Fibroblast of lung (primary cell): ENCODE measurements around the gene LACC1. TPM values are rescaled to one million over a fixed set of nuclear protein-coding genes. Genes with fewer than 3 reads are reported as not detected.

ENCODE experiments used
- DNase-seq, 2 donors: peaks; one replicate each; pipeline versions ENCODE4 v3.0.0 to v3.0.0-alpha.2; 2010; ENCODE audit warnings: low read depth in 2 of 2
- H2AFZ ChIP-seq: 2 replicates; pipeline ENCODE4 v1.5.1; 2012; ENCODE audit warnings: low read length, control low read depth, inconsistent platforms
- H3K27ac ChIP-seq: 2 replicates; pipeline ENCODE4 v1.5.1; 2011; ENCODE audit warnings: low read length, control low read depth; ENCODE audit not compliant: insufficient read depth
- H3K27me3 ChIP-seq: 2 replicates; pipeline ENCODE4 v1.5.1; 2011; ENCODE audit warnings: mild to moderate bottlenecking, low read length; ENCODE audit not compliant: control insufficient read depth, insufficient read depth
- H3K36me3 ChIP-seq: 2 replicates; pipeline ENCODE4 v1.5.1; 2011; ENCODE audit warnings: low read length; ENCODE audit not compliant: control insufficient read depth, insufficient read depth
- H3K4me1 ChIP-seq: 2 replicates; pipeline ENCODE4 v1.5.1; 2011; ENCODE audit warnings: low read length; ENCODE audit not compliant: control insufficient read depth, insufficient read depth; ENCODE audit errors: extremely low read depth
- H3K4me2 ChIP-seq: 2 replicates; pipeline ENCODE4 v1.5.1; 2011; ENCODE audit warnings: low read length, control low read depth; ENCODE audit not compliant: insufficient read depth; ENCODE audit errors: extremely low read depth
- H3K4me3 ChIP-seq, 4 experiments: fragments of 200-600 bp in 1 of 4; sonication (generic) in 1 of 4; replicated peaks in 1 of 4; 2 replicates each; pipeline ENCODE4 v1.5.1; 2011 to 2016; ENCODE audit warnings: low read length in 4 of 4, low read depth in 3 of 4, mild to moderate bottlenecking in 3 of 4, control low read depth in 2 of 4, inconsistent platforms in 1 of 4, mixed read lengths in 1 of 4; ENCODE audit not compliant: insufficient read depth in 1 of 4; ENCODE audit errors: control extremely low read depth in 1 of 4
- H3K79me2 ChIP-seq: 2 replicates; pipeline ENCODE4 v1.5.1; 2012; ENCODE audit warnings: mild to moderate bottlenecking, low read length, inconsistent platforms; ENCODE audit not compliant: control insufficient read depth, insufficient read depth
- H3K9ac ChIP-seq: 2 replicates; pipeline ENCODE4 v1.5.1; 2011; ENCODE audit warnings: mild to moderate bottlenecking, low read length, control low read depth; ENCODE audit not compliant: insufficient read depth
- H3K9me3 ChIP-seq: 2 replicates; pipeline ENCODE4 v1.5.1; 2012; ENCODE audit warnings: low read depth, low read length; ENCODE audit not compliant: control insufficient read depth, insufficient read depth
- H4K20me1 ChIP-seq: 2 replicates; pipeline ENCODE4 v1.5.1; 2011; ENCODE audit warnings: low read length; ENCODE audit not compliant: control insufficient read depth, insufficient read depth; ENCODE audit errors: extremely low read depth
- CTCF ChIP-seq, 2 donors: IDR thresholded peaks in 1 of 2; conservative IDR thresholded peaks in 1 of 2; 1 replicate in 1 of 2; 2 replicates in 1 of 2; pipeline ENCODE4 v1.5.1; 2011 to 2012; ENCODE audit warnings: low read length in 2 of 2, control low read depth in 1 of 2, inconsistent platforms in 1 of 2, low read depth in 1 of 2, mild to moderate bottlenecking in 1 of 2
- EZH2 ChIP-seq: IDR thresholded peaks from 2 replicates; pipeline ENCODE4 v1.5.1; 2012; ENCODE audit warnings: low read length, control low read depth, mild to moderate bottlenecking; ENCODE audit errors: missing control alignments
- polyA plus RNA-seq, 2 donors: library from polyadenylated mRNA; depleted of rRNA in 1 of 2; stranded (reverse) in 1 of 2; unstranded in 1 of 2; fragments of >200 nt; gene quantifications; 2 replicates each; pipeline ENCODE4 v1.2.1, GENCODE V29; 2011 to 2012; ENCODE audit warnings: missing spikeins in 1 of 2
- total RNA-seq: library from RNA; depleted of rRNA; stranded (reverse); fragments of >200 nt; gene quantifications from 2 replicates; pipeline ENCODE4 v1.2.1, GENCODE V29; 2014

LACC1 gene
- total and polyA plus RNA-seq, 2 donors (not counting 1 experiment from before 2014, with no cell fraction given): 6.9 to 8.9 TPM

GRCh38 chr13:43877326-43877725 is 2.4 kb upstream of the LACC1 start:
- DNase-seq: no peak
- no peak overlapping the region for H2AFZ ChIP-seq
- no peaks in the 10 kb centered on the region for H3K4me1 ChIP-seq
- no peaks in the 10 kb centered on the region for H4K20me1 ChIP-seq
- no peaks in the 10 kb centered on the region for H3K27me3 ChIP-seq
- H3K4me2 ChIP-seq: no peak overlapping the region
- H3K4me3 ChIP-seq: no peak overlapping the region
- H3K79me2 ChIP-seq: no peaks in the 10 kb centered on the region
- no peak overlapping the region for H3K27ac ChIP-seq
- TF ChIP-seq EZH2 (no peak), CTCF (conservative IDR thresholded peaks at IDR 0.05 in 1 of 2, IDR thresholded peaks at IDR 0.05 in 1 of 2; ENCODE audit: low read depth in 1 of 2, low read length in 2 of 2) (no peak)
- no peak overlapping the region for H3K9ac ChIP-seq
- no peaks in the 10 kb centered on the region for H3K9me3 ChIP-seq
- no peaks in the 10 kb centered on the region for H3K36me3 ChIP-seq

- Histone ChIP-seq H2AFZ (no peak overlapping the region), H3K9ac (no peak overlapping the region), H4K20me1 (no peaks in the 10 kb centered on the region), H3K4me1 (no peaks in the 10 kb centered on the region), H3K9me3 (no peaks in the 10 kb centered on the region), H3K79me2 (no peaks in the 10 kb centered on the region), H3K4me3 (no peak overlapping the region), H3K36me3 (no peaks in the 10 kb centered on the region), H3K27me3 (no peaks in the 10 kb centered on the region), H3K4me2 (no peak overlapping the region), H3K27ac (no peak overlapping the region)
- DNase-seq: no peak
- no peak for TF ChIP-seq EZH2
Observed at GRCh38 chr13:43877766-43878165, 1.9 kb upstream of the LACC1 start.

- peak; percentile 78 to 83 for DNase-seq
- Histone ChIP-seq H3K9me3 (no peaks in the 10 kb centered on the region), H3K79me2 (no peaks in the 10 kb centered on the region), H3K4me3 (peak within 1 kb of the TSS; percentile 59 to 83 (median 64)), H4K20me1 (no peaks in the 10 kb centered on the region), H3K4me1 (no peaks in the 10 kb centered on the region), H3K4me2 (peak within 1 kb of the TSS; percentile 90), H2AFZ (peak within 1 kb of the TSS; percentile 77), H3K36me3 (no peaks in the 10 kb centered on the region), H3K27ac (peak within 1 kb of the TSS; percentile 93), H3K9ac (peak within 1 kb of the TSS; percentile 99), H3K27me3 (no peaks in the 10 kb centered on the region)
- TF ChIP-seq CTCF (conservative IDR thresholded peaks at IDR 0.05 in 1 of 2, IDR thresholded peaks at IDR 0.05 in 1 of 2; ENCODE audit: low read depth in 1 of 2, low read length in 2 of 2) (no peak), EZH2 (no peak)
Observed at GRCh38 chr13:43878892-43879754, 581 bp upstream of the LACC1 start, which contains the start of gene CCDC122. Gene CCDC122 (minus strand): TSS chr13:43879740. CDS start chr13:43869376, 10,364 bp downstream.
